HEK293 (cell line): ENCODE data around the gene PDZK1IP1.

Source experiments
- CTCF ChIA-PET: fragments of 350-600 bp; formaldehyde crosslinking; extraction: SDS; loops from one replicate; lab custom pipeline; 2021; ENCODE audit warnings: antibody characterized with exemption; lab: Yijun Ruan, JAX
- POLR2A ChIA-PET: fragments of 300-600 bp; formaldehyde crosslinking; extraction: SDS; loops from one replicate; lab custom pipeline; 2020; ENCODE audit warnings: antibody characterized with exemption, inconsistent platforms; lab: Yijun Ruan, JAX
- H3K27ac ChIP-seq: fragments of 200-500 bp; sonication (Bioruptor generic); 2 replicates; pipeline ENCODE4 v1.5.1; 2014; ENCODE audit warnings: low read depth, low read length, control low read depth, inconsistent platforms; ENCODE audit errors: extremely low read depth
- H3K36me3 ChIP-seq, 2 experiments: fragments of 200-500 bp in 1 of 2; sonication (Bioruptor generic) in 1 of 2; 1 replicate in 1 of 2; 2 replicates in 1 of 2; pipeline ENCODE4 v1.5.1; 2014 to 2017; ENCODE audit warnings: inconsistent platforms in 2 of 2, low read length in 2 of 2; ENCODE audit not compliant: control insufficient read depth in 2 of 2, insufficient read depth in 1 of 2
- H3K4me1 ChIP-seq: fragments of 200-500 bp; sonication (Bioruptor generic); 2 replicates; pipeline ENCODE4 v1.5.1; 2014; ENCODE audit warnings: mild to moderate bottlenecking, low read length, inconsistent platforms; ENCODE audit not compliant: control insufficient read depth, insufficient read depth
- H3K4me3 ChIP-seq: 2 replicates; pipeline ENCODE4 v1.5.1; 2011; ENCODE audit warnings: low read depth, mild to moderate bottlenecking, control low read depth, low read length, moderate library complexity
- H3K9me3 ChIP-seq: fragments of 200-500 bp; sonication (Bioruptor generic); 2 replicates; pipeline ENCODE4 v1.5.1; 2014; ENCODE audit warnings: low read depth, low read length, inconsistent platforms; ENCODE audit not compliant: control insufficient read depth, insufficient read depth
- GLI4 ChIP-seq: fragments of 450-650 bp; formaldehyde crosslinking; IDR thresholded peaks from 2 replicates; pipeline ENCODE4 v1.5.1; 2016; ENCODE audit warnings: missing biosample characterization, missing genetic modification characterization
- GLIS2 ChIP-seq: fragments of 450-650 bp; formaldehyde crosslinking; IDR thresholded peaks from 2 replicates; pipeline ENCODE4 v1.5.1; 2016; ENCODE audit warnings: missing biosample characterization, missing genetic modification characterization
- IKZF3 ChIP-seq: fragments of 450-650 bp; IDR thresholded peaks from 2 replicates; pipeline ENCODE4 v1.5.0; 2018; ENCODE audit warnings: missing biosample characterization, mild to moderate bottlenecking, missing genetic modification characterization, moderate library complexity
- KLF17 ChIP-seq: fragments of 450-650 bp; formaldehyde crosslinking; IDR thresholded peaks from 2 replicates; pipeline ENCODE4 v1.5.1; 2016; ENCODE audit warnings: missing biosample characterization, missing genetic modification characterization
- MZF1 ChIP-seq: fragments of 450-650 bp; formaldehyde crosslinking; IDR thresholded peaks from 2 replicates; pipeline ENCODE4 v1.5.1; 2017; ENCODE audit warnings: missing biosample characterization, missing genetic modification characterization, borderline replicate concordance
- ZBTB49 ChIP-seq: fragments of 450-650 bp; formaldehyde crosslinking; IDR thresholded peaks from 2 replicates; pipeline ENCODE4 v1.5.1; 2016; ENCODE audit warnings: missing biosample characterization, missing genetic modification characterization, low read depth
- ZFP37 ChIP-seq: fragments of 450-650 bp; formaldehyde crosslinking; IDR thresholded peaks from 2 replicates; pipeline ENCODE4 v1.5.1; 2016; ENCODE audit warnings: missing biosample characterization, missing genetic modification characterization
- ZNF157 ChIP-seq: fragments of 450-650 bp; formaldehyde crosslinking; IDR thresholded peaks from 2 replicates; pipeline ENCODE4 v1.5.1; 2016; ENCODE audit warnings: missing biosample characterization, missing genetic modification characterization
- ZNF274 ChIP-seq, 2 experiments: fragments of 200-500 bp in 1 of 2; fragments of 450-650 bp in 1 of 2; sonication (Bioruptor generic) in 1 of 2; formaldehyde crosslinking in 1 of 2; IDR thresholded peaks; 2 replicates each; pipeline versions ENCODE4 v1.5.1 to v1.6.1; 2014 to 2016; ENCODE audit warnings: borderline replicate concordance in 1 of 2, inconsistent platforms in 1 of 2, low read length in 1 of 2, missing biosample characterization in 1 of 2, missing genetic modification characterization in 1 of 2
- ZNF335 ChIP-seq: fragments of 450-650 bp; formaldehyde crosslinking; conservative IDR thresholded peaks from 2 replicates; pipeline ENCODE4 v1.5.1; 2016; ENCODE audit warnings: missing biosample characterization, missing genetic modification characterization
- ZNF416 ChIP-seq: fragments of 450-650 bp; formaldehyde crosslinking; IDR thresholded peaks from 2 replicates; pipeline ENCODE4 v1.5.1; 2016; ENCODE audit warnings: missing biosample characterization, missing genetic modification characterization
- ZNF423 ChIP-seq: fragments of 450-650 bp; formaldehyde crosslinking; IDR thresholded peaks from 2 replicates; pipeline ENCODE4 v1.5.1; 2016; ENCODE audit warnings: missing biosample characterization, missing genetic modification characterization
- ZNF521 ChIP-seq: fragments of 450-650 bp; formaldehyde crosslinking; IDR thresholded peaks from 2 replicates; pipeline ENCODE4 v1.5.1; 2017; ENCODE audit warnings: missing biosample characterization, mild to moderate bottlenecking, missing genetic modification characterization
- ZNF558 ChIP-seq: fragments of 450-650 bp; formaldehyde crosslinking; IDR thresholded peaks from 2 replicates; pipeline ENCODE4 v1.5.1; 2016; ENCODE audit warnings: missing biosample characterization, missing genetic modification characterization
- ZNF624 ChIP-seq: fragments of 450-650 bp; formaldehyde crosslinking; IDR thresholded peaks from 2 replicates; pipeline ENCODE4 v1.5.1; 2017; ENCODE audit warnings: missing biosample characterization, missing genetic modification characterization
- ZNF747 ChIP-seq: fragments of 450-650 bp; formaldehyde crosslinking; IDR thresholded peaks from 2 replicates; pipeline ENCODE4 v1.5.1; 2016; ENCODE audit warnings: missing biosample characterization, missing genetic modification characterization
- ZSCAN16 ChIP-seq: fragments of 450-650 bp; formaldehyde crosslinking; IDR thresholded peaks from 2 replicates; pipeline ENCODE4 v1.5.1; 2016; ENCODE audit warnings: missing biosample characterization, missing genetic modification characterization
- ZSCAN18 ChIP-seq: fragments of 450-650 bp; formaldehyde crosslinking; IDR thresholded peaks from 2 replicates; pipeline ENCODE4 v1.5.1; 2016; ENCODE audit warnings: missing biosample characterization, missing genetic modification characterization
- TF ChIP-seq, protein P1 (sequence below): fragments of 450-650 bp; formaldehyde crosslinking; IDR thresholded peaks from 2 replicates; pipeline ENCODE4 v1.5.1; 2016; ENCODE audit warnings: missing biosample characterization, missing genetic modification characterization

The PDZK1IP1 gene

GRCh38 chr1:47228644-47229030, 38.8 kb upstream of the PDZK1IP1 start:
- CTCF ChIA-PET, result interaction anchor here (2.2 kb wide), 1 partner anchor 35 kb away, joined by 9 read pairs; no protein-coding TSS in a partner anchor
- H3K27ac ChIP-seq, result no peak overlapping the region
- H3K4me1 ChIP-seq, result no peaks in the 10 kb centered on the region
- TF ChIP-seq ZNF416 (tag by site-specific recombination), result no peak
- no peak for TF ChIP-seq ZSCAN16 (tag by site-specific recombination)
- TF ChIP-seq ZNF335 (tag by site-specific recombination), result no peak
- no peak for TF ChIP-seq ZNF157 (tag by site-specific recombination)
- no peak for TF ChIP-seq MZF1 (tag by site-specific recombination)
- no peak for TF ChIP-seq ZNF558 (tag by site-specific recombination)
- no peak for TF ChIP-seq GLIS2
- TF ChIP-seq KLF17 (tag by site-specific recombination), result no peak
- TF ChIP-seq ZNF747, result no peak
- TF ChIP-seq, protein P1, sequence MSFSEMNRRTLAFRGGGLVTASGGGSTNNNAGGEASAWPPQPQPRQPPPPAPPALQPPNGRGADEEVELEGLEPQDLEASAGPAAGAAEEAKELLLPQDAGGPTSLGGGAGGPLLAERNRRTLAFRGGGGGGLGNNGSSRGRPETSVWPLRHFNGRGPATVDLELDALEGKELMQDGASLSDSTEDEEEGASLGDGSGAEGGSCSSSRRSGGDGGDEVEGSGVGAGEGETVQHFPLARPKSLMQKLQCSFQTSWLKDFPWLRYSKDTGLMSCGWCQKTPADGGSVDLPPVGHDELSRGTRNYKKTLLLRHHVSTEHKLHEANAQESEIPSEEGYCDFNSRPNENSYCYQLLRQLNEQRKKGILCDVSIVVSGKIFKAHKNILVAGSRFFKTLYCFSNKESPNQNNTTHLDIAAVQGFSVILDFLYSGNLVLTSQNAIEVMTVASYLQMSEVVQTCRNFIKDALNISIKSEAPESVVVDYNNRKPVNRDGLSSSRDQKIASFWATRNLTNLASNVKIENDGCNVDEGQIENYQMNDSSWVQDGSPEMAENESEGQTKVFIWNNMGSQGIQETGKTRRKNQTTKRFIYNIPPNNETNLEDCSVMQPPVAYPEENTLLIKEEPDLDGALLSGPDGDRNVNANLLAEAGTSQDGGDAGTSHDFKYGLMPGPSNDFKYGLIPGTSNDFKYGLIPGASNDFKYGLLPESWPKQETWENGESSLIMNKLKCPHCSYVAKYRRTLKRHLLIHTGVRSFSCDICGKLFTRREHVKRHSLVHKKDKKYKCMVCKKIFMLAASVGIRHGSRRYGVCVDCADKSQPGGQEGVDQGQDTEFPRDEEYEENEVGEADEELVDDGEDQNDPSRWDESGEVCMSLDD (tag by site-specific recombination), result no peak
- no peak for TF ChIP-seq ZNF624
- no peak for TF ChIP-seq ZNF521 (tag by site-specific recombination)
- TF ChIP-seq GLI4 (tag by site-specific recombination), result no peak
- no peak for TF ChIP-seq ZBTB49 (tag by site-specific recombination)
- TF ChIP-seq IKZF3, result no peak
- no peak for TF ChIP-seq ZFP37 (tag by site-specific recombination)
- no peak for TF ChIP-seq ZNF423 (tag by site-specific recombination)
- no peak for TF ChIP-seq ZNF274 (IDR thresholded peaks at IDR 0.05; ENCODE audit: low read length)
- TF ChIP-seq ZNF274 (tag by site-specific recombination; IDR thresholded peaks at IDR 0.05; ENCODE audit: borderline replicate concordance), result no peak
- no peak for TF ChIP-seq ZSCAN18 (tag by site-specific recombination)
- TF ChIP-seq, all 188 proteins: peak for 0
- Histone ChIP-seq H3K36me3 (no peaks in the 10 kb centered on the region), H3K9me3 (no peaks in the 10 kb centered on the region), H3K4me3 (no peak overlapping the region)
- POLR2A ChIA-PET, result no interaction called here
